ENCODE measurements around the gene POR. TPM values are rescaled to one million over a fixed set of nuclear protein-coding genes. Genes with fewer than 3 reads are reported as not detected.

The POR gene
- total RNA-seq (44.6 TPM), polyA plus RNA-seq (114 TPM)
- long read RNA-seq, donor 1, partial matches to known transcripts, result 0 of 1 reads
- long read RNA-seq, donor 1, other reads (novel, unspliced or antisense), result 0 of 1 reads
- long read RNA-seq, donor 2, result 0 reads
- long read RNA-seq, donor 3, partial matches to known transcripts, result 14 of 19 reads
- long read RNA-seq, donor 3, other reads (novel, unspliced or antisense), result 0 of 19 reads
- long read RNA-seq, donor 4, partial matches to known transcripts, result 11 of 12 reads
- long read RNA-seq, donor 4, other reads (novel, unspliced or antisense), result 0 of 12 reads
- long read RNA-seq, donor 5, transcript POR-218 (16 exons, 2,522 nt), result major isoform, 12 of 45 reads
- long read RNA-seq, donor 5, partial matches to known transcripts, result 8 of 45 reads
- long read RNA-seq, donor 5, other reads (novel, unspliced or antisense), result 23 of 45 reads
- long read RNA-seq, donor 6, partial matches to known transcripts, result 0 of 21 reads
- long read RNA-seq, donor 6, other reads (novel, unspliced or antisense), result 15 of 21 reads
- long read RNA-seq, donor 7, transcript POR-218 (16 exons, 2,522 nt), result major isoform, 5 of 12 reads
- long read RNA-seq, donor 7, partial matches to known transcripts, result 0 of 12 reads
- long read RNA-seq, donor 7, other reads (novel, unspliced or antisense), result 7 of 12 reads
- long read RNA-seq, donor 8, partial matches to known transcripts, result 0 of 5 reads
- long read RNA-seq, donor 8, other reads (novel, unspliced or antisense), result 0 of 5 reads
- long read RNA-seq, donor 9, partial matches to known transcripts, result 0 of 1 reads
- long read RNA-seq, donor 9, other reads (novel, unspliced or antisense), result 0 of 1 reads
- long read RNA-seq, donor 10, partial matches to known transcripts, result 5 of 11 reads
- long read RNA-seq, donor 10, other reads (novel, unspliced or antisense), result 0 of 11 reads

GRCh38 chr7:75914655-75915415, at the start of gene POR:
TSS of gene POR (plus strand) at chr7:75915155. CDS start at chr7:75954002, 38,847 bp downstream.
- H3K27ac ChIP-seq (ENCODE audit: low read depth in 1 of 2, low read length in 1 of 2), result peak within 1 kb of the TSS; percentile 86 to 96
- peak; percentile 65 to 96 (median 92) for DNase-seq (ENCODE audit: low read depth in 6 of 9, low spot score in 9 of 9)
- H3K27me3 ChIP-seq (ENCODE audit: control insufficient read depth in 2 of 2, insufficient read depth in 1 of 2, low read length in 1 of 2), result peaks cover 0 to 2% of the 10 kb centered on the region in 2 donors
- peaks cover 16 to 20% of the 10 kb centered on the region in 2 donors for H3K4me1 ChIP-seq (ENCODE audit: control insufficient read depth in 2 of 2, insufficient read depth in 2 of 2, low read length in 2 of 2)
- peak within 1 kb of the TSS; percentile 86 to 97 for H3K4me3 ChIP-seq (ENCODE audit: low read length in 2 of 2)
- under 1% methylated on average over 82 of the region's 82 CpGs for WGBS
- H3K36me3 ChIP-seq (ENCODE audit: control insufficient read depth in 2 of 2, insufficient read depth in 2 of 2, low read length in 1 of 2), result no peaks in the 10 kb centered on the region
- H3K9me3 ChIP-seq (ENCODE audit: control insufficient read depth in 2 of 2, insufficient read depth in 1 of 2, low read length in 1 of 2), result no peaks in the 10 kb centered on the region

GRCh38 chr7:75866114-75866488, 48.9 kb upstream of the POR start:
- H3K4me1 ChIP-seq (ENCODE audit: control insufficient read depth in 2 of 2, insufficient read depth in 2 of 2, low read length in 2 of 2), result no peaks in the 10 kb centered on the region
- no peak overlapping the region for H3K27ac ChIP-seq (ENCODE audit: low read depth in 1 of 2, low read length in 1 of 2)
- WGBS, result 81% methylated on average over 5 of the region's 5 CpGs
- no peaks in the 10 kb centered on the region for H3K36me3 ChIP-seq (ENCODE audit: control insufficient read depth in 2 of 2, insufficient read depth in 2 of 2, low read length in 1 of 2)
- H3K27me3 ChIP-seq (ENCODE audit: control insufficient read depth in 2 of 2, insufficient read depth in 1 of 2, low read length in 1 of 2), result peaks cover 0 to 6% of the 10 kb centered on the region in 2 donors
- H3K4me3 ChIP-seq (ENCODE audit: low read length in 2 of 2), result no peak overlapping the region
- no peaks in the 10 kb centered on the region for H3K9me3 ChIP-seq (ENCODE audit: control insufficient read depth in 2 of 2, insufficient read depth in 1 of 2, low read length in 1 of 2)
- DNase-seq (ENCODE audit: low read depth in 6 of 9, low spot score in 9 of 9), result no peak

- no peaks in the 10 kb centered on the region for H3K4me1 ChIP-seq (ENCODE audit: control insufficient read depth in 2 of 2, insufficient read depth in 2 of 2, low read length in 2 of 2)
- H3K4me3 ChIP-seq (ENCODE audit: low read length in 2 of 2), result no peak overlapping the region
- H3K27me3 ChIP-seq (ENCODE audit: control insufficient read depth in 2 of 2, insufficient read depth in 1 of 2, low read length in 1 of 2), result peaks cover 0 to 6% of the 10 kb centered on the region in 2 donors
- WGBS, result 56% methylated on average over 19 of the region's 19 CpGs
- peaks cover 0 to 2% of the 10 kb centered on the region in 2 donors for H3K9me3 ChIP-seq (ENCODE audit: control insufficient read depth in 2 of 2, insufficient read depth in 1 of 2, low read length in 1 of 2)
- no peaks in the 10 kb centered on the region for H3K36me3 ChIP-seq (ENCODE audit: control insufficient read depth in 2 of 2, insufficient read depth in 2 of 2, low read length in 1 of 2)
- no peak overlapping the region for H3K27ac ChIP-seq (ENCODE audit: low read depth in 1 of 2, low read length in 1 of 2)
- DNase-seq (ENCODE audit: low read depth in 6 of 9, low spot score in 9 of 9), result peak in 6 of 9 donors; percentile 20 to 65 (median 49)
Measured at GRCh38 chr7:75866489-75867389, 48.2 kb upstream of the POR start.

GRCh38 chr7:75867390-75867717, 47.6 kb upstream of the POR start:
- DNase-seq (ENCODE audit: low read depth in 6 of 9, low spot score in 9 of 9), result no peak
- H3K9me3 ChIP-seq (ENCODE audit: control insufficient read depth in 2 of 2, insufficient read depth in 1 of 2, low read length in 1 of 2), result peaks cover 0 to 4% of the 10 kb centered on the region in 2 donors
- peaks cover 0 to 6% of the 10 kb centered on the region in 2 donors for H3K27me3 ChIP-seq (ENCODE audit: control insufficient read depth in 2 of 2, insufficient read depth in 1 of 2, low read length in 1 of 2)
- H3K36me3 ChIP-seq (ENCODE audit: control insufficient read depth in 2 of 2, insufficient read depth in 2 of 2, low read length in 1 of 2), result no peaks in the 10 kb centered on the region
- no peak overlapping the region for H3K4me3 ChIP-seq (ENCODE audit: low read length in 2 of 2)
- WGBS, result 93% methylated on average over 4 of the region's 4 CpGs
- no peaks in the 10 kb centered on the region for H3K4me1 ChIP-seq (ENCODE audit: control insufficient read depth in 2 of 2, insufficient read depth in 2 of 2, low read length in 2 of 2)
- no peak overlapping the region for H3K27ac ChIP-seq (ENCODE audit: low read depth in 1 of 2, low read length in 1 of 2)

- Histone ChIP-seq H3K4me1 (ENCODE audit: control insufficient read depth in 2 of 2, insufficient read depth in 2 of 2, low read length in 2 of 2) (no peaks in the 10 kb centered on the region), H3K27ac (ENCODE audit: low read depth in 1 of 2, low read length in 1 of 2) (no peak overlapping the region), H3K9me3 (ENCODE audit: control insufficient read depth in 2 of 2, insufficient read depth in 1 of 2, low read length in 1 of 2) (peaks cover 0 to 4% of the 10 kb centered on the region in 2 donors), H3K27me3 (ENCODE audit: control insufficient read depth in 2 of 2, insufficient read depth in 1 of 2, low read length in 1 of 2) (peaks cover 0 to 6% of the 10 kb centered on the region in 2 donors), H3K36me3 (ENCODE audit: control insufficient read depth in 2 of 2, insufficient read depth in 2 of 2, low read length in 1 of 2) (no peaks in the 10 kb centered on the region), H3K4me3 (ENCODE audit: low read length in 2 of 2) (no peak overlapping the region)
- DNase-seq (ENCODE audit: low read depth in 6 of 9, low spot score in 9 of 9), result no peak
- 98% methylated on average over 2 of the region's 2 CpGs for WGBS
Measured at GRCh38 chr7:75868153-75868552, 46.8 kb upstream of the POR start.

GRCh38 chr7:75869776-75870379, 45.1 kb upstream of the POR start:
- 88% methylated on average over 7 of the region's 7 CpGs for WGBS
- Histone ChIP-seq H3K4me1 (ENCODE audit: control insufficient read depth in 2 of 2, insufficient read depth in 2 of 2, low read length in 2 of 2) (no peaks in the 10 kb centered on the region), H3K9me3 (ENCODE audit: control insufficient read depth in 2 of 2, insufficient read depth in 1 of 2, low read length in 1 of 2) (peaks cover 0 to 4% of the 10 kb centered on the region in 2 donors), H3K27me3 (ENCODE audit: control insufficient read depth in 2 of 2, insufficient read depth in 1 of 2, low read length in 1 of 2) (peaks cover 0 to 6% of the 10 kb centered on the region in 2 donors), H3K4me3 (ENCODE audit: low read length in 2 of 2) (no peak overlapping the region), H3K27ac (ENCODE audit: low read depth in 1 of 2, low read length in 1 of 2) (no peak overlapping the region), H3K36me3 (ENCODE audit: control insufficient read depth in 2 of 2, insufficient read depth in 2 of 2, low read length in 1 of 2) (no peaks in the 10 kb centered on the region)
- no peak for DNase-seq (ENCODE audit: low read depth in 6 of 9, low spot score in 9 of 9)

GRCh38 chr7:75870557-75871161, 44.3 kb upstream of the POR start:
- Histone ChIP-seq H3K36me3 (ENCODE audit: control insufficient read depth in 2 of 2, insufficient read depth in 2 of 2, low read length in 1 of 2) (no peaks in the 10 kb centered on the region), H3K9me3 (ENCODE audit: control insufficient read depth in 2 of 2, insufficient read depth in 1 of 2, low read length in 1 of 2) (peaks cover 0 to 4% of the 10 kb centered on the region in 2 donors), H3K27ac (ENCODE audit: low read depth in 1 of 2, low read length in 1 of 2) (no peak overlapping the region), H3K4me3 (ENCODE audit: low read length in 2 of 2) (no peak overlapping the region), H3K27me3 (ENCODE audit: control insufficient read depth in 2 of 2, insufficient read depth in 1 of 2, low read length in 1 of 2) (peaks cover 0 to 6% of the 10 kb centered on the region in 2 donors), H3K4me1 (ENCODE audit: control insufficient read depth in 2 of 2, insufficient read depth in 2 of 2, low read length in 2 of 2) (no peaks in the 10 kb centered on the region)
- 88% methylated on average over 9 of the region's 9 CpGs for WGBS
- no peak for DNase-seq (ENCODE audit: low read depth in 6 of 9, low spot score in 9 of 9)
